SK-N-SH treated with all-trans-retinoic acid at 6 μM for 48 hours (cell line): ENCODE data around the gene PHACTR3.

Experiments
- ATAC-seq: fragments of 200-7000 bp; cut with Tn5 transposase; 3 replicates; pipeline ENCODE4 v1.9.1; 2020; ENCODE audit warnings: mild to moderate bottlenecking, moderate library complexity
- ARNTL ChIP-seq: fragments of 450-650 bp; formaldehyde crosslinking; IDR thresholded peaks from 2 replicates; pipeline ENCODE4 v1.5.0; 2020; ENCODE audit warnings: low read depth, mild to moderate bottlenecking, moderate library complexity, borderline replicate concordance
- BACH2 ChIP-seq: fragments of 250-450 bp; sonication (Bioruptor Pico); IDR thresholded peaks from 2 replicates; pipeline ENCODE4 v1.9.0; 2021; ENCODE audit warnings: mild to moderate bottlenecking, borderline replicate concordance
- CREB5 ChIP-seq: fragments of 250-450 bp; sonication (Bioruptor Pico); IDR thresholded peaks from 2 replicates; pipeline ENCODE4 v1.5.1; 2020; ENCODE audit warnings: low read depth, mild to moderate bottlenecking, moderate library complexity
- CSDC2 ChIP-seq: fragments of 250-450 bp; sonication (Bioruptor Pico); IDR thresholded peaks from 2 replicates; pipeline ENCODE4 v1.5.0; 2020; ENCODE audit warnings: mild to moderate bottlenecking, moderate library complexity
- ESRRG ChIP-seq: fragments of 250-450 bp; sonication (Bioruptor Pico); IDR thresholded peaks from 2 replicates; pipeline ENCODE4 v1.6.1; 2021; ENCODE audit warnings: mild to moderate bottlenecking
- GLIS3 ChIP-seq: fragments of 250-450 bp; sonication (Bioruptor Pico); IDR thresholded peaks from 2 replicates; pipeline ENCODE4 v1.5.0; 2020; ENCODE audit warnings: mild to moderate bottlenecking, moderate library complexity
- ISL1 ChIP-seq: fragments of 250-450 bp; sonication (Bioruptor Pico); IDR thresholded peaks from 2 replicates; pipeline ENCODE4 v2.1.2; 2022; ENCODE audit warnings: mild to moderate bottlenecking, moderate library complexity
- OSR1 ChIP-seq: fragments of 250-450 bp; sonication (Bioruptor Pico); IDR thresholded peaks from 2 replicates; pipeline ENCODE4 v1.8.0; 2022; ENCODE audit warnings: moderate library complexity, mild to moderate bottlenecking, inconsistent platforms
- PATZ1 ChIP-seq: fragments of 250-450 bp; sonication (Bioruptor Pico); IDR thresholded peaks from 2 replicates; pipeline ENCODE4 v1.8.0; 2020; ENCODE audit warnings: mild to moderate bottlenecking, moderate library complexity, borderline replicate concordance
- POU6F1 ChIP-seq: fragments of 250-450 bp; sonication (Bioruptor Pico); IDR thresholded peaks from 2 replicates; pipeline ENCODE4 v1.8.0; 2021; ENCODE audit warnings: low read depth, mild to moderate bottlenecking, moderate library complexity, borderline replicate concordance
- PPARA ChIP-seq: fragments of 250-450 bp; sonication (Bioruptor Pico); IDR thresholded peaks from 2 replicates; pipeline ENCODE4 v1.5.0; 2020; ENCODE audit warnings: mild to moderate bottlenecking, borderline replicate concordance
- RARB ChIP-seq: fragments of 250-450 bp; sonication (Bioruptor Pico); IDR thresholded peaks from 2 replicates; pipeline ENCODE4 v1.8.0; 2021; ENCODE audit warnings: mild to moderate bottlenecking, moderate library complexity
- TCF4 ChIP-seq: fragments of 250-450 bp; sonication (Bioruptor Pico); IDR thresholded peaks from 2 replicates; pipeline ENCODE4 v1.8.0; 2021; ENCODE audit warnings: mild to moderate bottlenecking, moderate library complexity, borderline replicate concordance
- TOX ChIP-seq: fragments of 250-450 bp; sonication (Bioruptor Pico); IDR thresholded peaks from 2 replicates; pipeline ENCODE4 v1.8.0; 2021; ENCODE audit warnings: mild to moderate bottlenecking, moderate library complexity, borderline replicate concordance
- ZFP30 ChIP-seq: fragments of 450-650 bp; formaldehyde crosslinking; IDR thresholded peaks from 2 replicates; pipeline ENCODE4 v1.5.0; 2022; ENCODE audit warnings: mild to moderate bottlenecking, moderate library complexity
- ZNF70 ChIP-seq: fragments of 450-650 bp; formaldehyde crosslinking; IDR thresholded peaks from 2 replicates; pipeline ENCODE4 v1.5.0; 2020; ENCODE audit warnings: mild to moderate bottlenecking, moderate library complexity

Gene PHACTR3

GRCh38 chr20:59569305-59569704, 35.0 kb upstream of the PHACTR3 start:
- ATAC-seq: no peak
- TF ChIP-seq TCF4 (CRISPR knock-in tag) (no peak), CSDC2 (CRISPR knock-in tag) (no peak), POU6F1 (CRISPR knock-in tag) (no peak), ZNF70 (CRISPR knock-in tag) (no peak), PATZ1 (CRISPR knock-in tag) (no peak), GLIS3 (no peak), ARNTL (CRISPR knock-in tag) (no peak)
- TF ChIP-seq, all 23 proteins: peak for 0

GRCh38 chr20:59571151-59571550, 33.2 kb upstream of the PHACTR3 start:
- TF ChIP-seq ZFP30 (CRISPR knock-in tag) (no peak), GLIS3 (no peak), PPARA (CRISPR knock-in tag) (no peak), ESRRG (no peak)
- ATAC-seq: no peak

- no peak for TF ChIP-seq TCF4 (CRISPR knock-in tag)
- no peak for TF ChIP-seq TOX (CRISPR knock-in tag)
- TF ChIP-seq RARB (CRISPR knock-in tag): no peak
- TF ChIP-seq PPARA (CRISPR knock-in tag): no peak
- no peak for TF ChIP-seq CSDC2 (CRISPR knock-in tag)
- TF ChIP-seq OSR1 (CRISPR knock-in tag): no peak
- TF ChIP-seq ARNTL (CRISPR knock-in tag): no peak
- TF ChIP-seq POU6F1 (CRISPR knock-in tag): no peak
- TF ChIP-seq BACH2 (CRISPR knock-in tag): no peak
- no peak for TF ChIP-seq PATZ1 (CRISPR knock-in tag)
- no peak for TF ChIP-seq ISL1 (CRISPR knock-in tag)
- TF ChIP-seq CREB5 (CRISPR knock-in tag): no peak
- no peak for TF ChIP-seq ESRRG
- no peak for TF ChIP-seq ZNF70 (CRISPR knock-in tag)
- no peak for TF ChIP-seq ZFP30 (CRISPR knock-in tag)
- peak; percentile 93 for ATAC-seq
These were observed 32.6 kb upstream of the PHACTR3 start for GRCh38 chr20:59571551-59572314.

- no peak for ATAC-seq
- TF ChIP-seq TOX (CRISPR knock-in tag): no peak
- no peak for TF ChIP-seq ARNTL (CRISPR knock-in tag)
These were observed 31.8 kb upstream of the PHACTR3 start for GRCh38 chr20:59572515-59572914.
